ENCODE measurements around the gene SLC6A1.
"Not testable (repeated sequence)": the region's sequence is repeated elsewhere in the genome, so short reads cannot be mapped to it uniquely, and the experiment has no call there.

The SLC6A1 gene

GRCh38 chr3:11072631-11073030 lies 80.1 kb downstream of the SLC6A1 start:
- DNase-seq (ENCODE audit: low spot score), result no peak
- CTCF ChIA-PET, result interaction anchor here (0.6 kb wide), 1 partner anchor 93 kb away, joined by 3 read pairs; no protein-coding TSS in a partner anchor
- no peak for TF ChIP-seq CTCF (conservative IDR thresholded peaks at IDR 0.05; ENCODE audit: low read depth)
- POLR2A ChIA-PET (ENCODE audit: low non-redundant PET), result no interaction called here
- H3K27ac ChIP-seq, result no peak overlapping the region

GRCh38 chr3:11074011-11074410 lies 81.5 kb downstream of the SLC6A1 start:
- TF ChIP-seq CTCF (conservative IDR thresholded peaks at IDR 0.05; ENCODE audit: low read depth), result no peak
- POLR2A ChIA-PET (ENCODE audit: low non-redundant PET), result no interaction called here
- CTCF ChIA-PET, result interaction anchor here (0.6 kb wide), 1 partner anchor 262 kb away, joined by 3 read pairs; no protein-coding TSS in a partner anchor
- no peak for DNase-seq (ENCODE audit: low spot score)
- H3K27ac ChIP-seq, result no peak overlapping the region

- POLR2A ChIA-PET (ENCODE audit: low non-redundant PET), result no interaction called here
- no peak overlapping the region for H3K27ac ChIP-seq
- CTCF ChIA-PET, result interaction anchor here (0.6 kb wide), 1 partner anchor 262 kb away, joined by 3 read pairs; no protein-coding TSS in a partner anchor
- DNase-seq (ENCODE audit: low spot score), result no peak
- no peak for TF ChIP-seq CTCF (conservative IDR thresholded peaks at IDR 0.05; ENCODE audit: low read depth)
Observed at GRCh38 chr3:11074451-11074850, 81.9 kb downstream of the SLC6A1 start.

- DNase-seq (ENCODE audit: low spot score); CTCF ChIA-PET; H3K27ac ChIP-seq; POLR2A ChIA-PET (ENCODE audit: low non-redundant PET): not testable (repeated sequence)
Observed at GRCh38 chr3:11075122-11075521, 82.6 kb downstream of the SLC6A1 start.

- ChIA-PET POLR2A (ENCODE audit: low non-redundant PET) (no interaction called here), CTCF (interaction anchor here (0.6 kb wide), 1 partner anchor 54 kb away, joined by 5 read pairs; no protein-coding TSS in a partner anchor)
- DNase-seq (ENCODE audit: low spot score), result no peak
- TF ChIP-seq CTCF (conservative IDR thresholded peaks at IDR 0.05; ENCODE audit: low read depth), result no peak
- no peak overlapping the region for H3K27ac ChIP-seq
Observed at GRCh38 chr3:11076711-11077110, 84.2 kb downstream of the SLC6A1 start.

- no peak for TF ChIP-seq CTCF (conservative IDR thresholded peaks at IDR 0.05; ENCODE audit: low read depth)
- no peak for DNase-seq (ENCODE audit: low spot score)
- ChIA-PET CTCF (interaction anchor here (0.6 kb wide), 2 partner anchors 53 to 169 kb away, joined by 3 to 5 read pairs; no protein-coding TSS in a partner anchor), POLR2A (ENCODE audit: low non-redundant PET) (no interaction called here)
- H3K27ac ChIP-seq, result no peak overlapping the region
Observed at GRCh38 chr3:11077466-11077865, 84.9 kb downstream of the SLC6A1 start.

GRCh38 chr3:11078826-11079515 lies 86.4 kb downstream of the SLC6A1 start:
- CTCF ChIA-PET, result no interaction called here
- no peak for TF ChIP-seq CTCF (conservative IDR thresholded peaks at IDR 0.05; ENCODE audit: low read depth)
- POLR2A ChIA-PET (ENCODE audit: low non-redundant PET), result interaction anchor here (0.6 kb wide), 1 partner anchor 58 kb away, joined by 3 read pairs; no protein-coding TSS in a partner anchor
- DNase-seq (ENCODE audit: low spot score), result no peak
- H3K27ac ChIP-seq, result no peak overlapping the region

Data from RWPE1 (cell line).